ENCODE measurements around the gene OR1J1.

The OR1J1 gene

GRCh38 chr9:122444041-122444733 is 33.5 kb downstream of the OR1J1 start:
- DNase-seq: no peak

- DNase-seq: no peak
These were observed 35.2 kb downstream of the OR1J1 start for GRCh38 chr9:122442568-122442967.

Data from AML-193 (cell line).